ENCODE results near the gene FAM90A26.
A peak's percentile ranks its signal among the peaks of the same experiment; 100 is the strongest.
"Not testable (repeated sequence)": the region's sequence is repeated elsewhere in the genome, so short reads cannot be mapped to it uniquely, and the experiment has no call there.

FAM90A26 gene, protein sequence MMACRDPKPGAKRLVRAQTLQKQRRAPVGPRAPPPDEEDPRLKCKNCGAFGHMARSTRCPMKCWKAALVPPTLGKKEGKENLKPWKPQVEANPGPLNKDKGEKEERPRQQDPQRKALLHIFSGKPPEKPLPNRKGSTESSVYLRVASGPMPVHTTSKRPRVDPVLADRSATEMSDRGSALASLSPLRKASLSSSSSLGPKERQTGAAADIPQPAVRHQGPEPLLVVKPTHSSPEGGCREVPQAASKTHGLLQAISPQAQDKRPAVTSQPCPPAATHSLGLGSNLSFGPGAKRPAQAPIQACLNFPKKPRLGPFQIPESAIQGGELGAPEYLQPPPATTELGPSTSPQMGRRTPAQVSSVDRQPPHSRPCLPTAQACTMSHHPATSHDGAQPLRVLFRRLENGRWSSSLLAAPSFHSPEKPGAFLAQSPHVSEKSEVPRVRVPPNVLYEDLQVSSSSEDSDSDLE

DNA sequence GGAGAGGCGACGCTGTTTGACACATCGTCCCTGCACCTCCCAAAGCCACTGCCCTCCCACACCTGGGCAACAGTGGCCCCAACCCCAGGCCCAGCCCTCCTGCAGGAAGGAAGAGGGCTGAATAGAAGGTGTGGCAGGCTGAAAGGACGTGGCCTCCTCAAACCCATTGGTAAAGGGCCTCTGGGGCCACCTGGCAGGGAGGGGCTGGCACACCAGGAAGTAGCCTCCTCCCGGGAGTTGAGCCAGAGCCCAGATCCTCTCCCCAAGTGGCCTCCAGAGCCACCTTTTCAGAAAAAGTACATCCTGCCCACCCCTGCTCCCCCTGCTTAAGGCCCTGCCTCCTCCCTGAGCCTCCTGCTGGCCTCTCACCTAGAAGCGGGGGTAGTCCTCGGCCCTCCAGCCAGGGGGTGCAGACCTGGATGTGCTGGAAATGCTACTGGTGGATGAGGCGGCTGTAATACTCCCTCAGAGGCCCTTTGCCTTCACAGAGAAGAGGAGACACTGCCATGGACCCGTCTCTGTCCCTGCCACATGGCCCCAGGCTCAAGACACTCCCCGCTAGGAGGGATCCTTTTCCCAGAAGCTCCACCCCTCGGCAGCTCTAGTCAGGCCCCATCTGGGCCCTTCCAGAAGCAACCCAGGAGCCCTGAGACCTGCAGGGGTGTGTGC, at the start of gene FAM90A26:
TSS of gene FAM90A26 (plus strand) at position 619 of the 669 bp plus-strand sequence. CDS start 2,764 bp downstream, outside the sequence.
- not testable (repeated sequence) for DNase-seq

DNA sequence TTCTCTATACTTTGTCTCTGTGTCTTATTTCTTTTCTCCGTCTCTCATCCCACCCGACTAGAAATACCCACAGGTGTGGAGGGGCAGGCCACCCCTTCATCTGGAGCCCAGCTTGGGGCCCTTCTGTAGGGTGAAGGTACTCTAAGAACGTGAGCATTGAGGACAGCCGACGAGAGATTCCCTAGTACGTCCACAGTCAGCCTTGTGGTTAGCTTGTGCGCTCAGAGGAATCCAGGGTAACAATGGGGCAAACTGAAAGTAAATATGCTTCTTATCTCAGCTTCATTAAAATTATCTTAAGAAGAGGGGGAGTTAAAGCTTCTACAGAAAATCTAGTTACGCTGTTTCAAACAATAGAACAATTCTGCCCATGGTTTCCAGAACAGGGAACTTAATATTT, 47.5 kb upstream of the FAM90A26 start:
- not testable (repeated sequence) for DNase-seq

DNA sequence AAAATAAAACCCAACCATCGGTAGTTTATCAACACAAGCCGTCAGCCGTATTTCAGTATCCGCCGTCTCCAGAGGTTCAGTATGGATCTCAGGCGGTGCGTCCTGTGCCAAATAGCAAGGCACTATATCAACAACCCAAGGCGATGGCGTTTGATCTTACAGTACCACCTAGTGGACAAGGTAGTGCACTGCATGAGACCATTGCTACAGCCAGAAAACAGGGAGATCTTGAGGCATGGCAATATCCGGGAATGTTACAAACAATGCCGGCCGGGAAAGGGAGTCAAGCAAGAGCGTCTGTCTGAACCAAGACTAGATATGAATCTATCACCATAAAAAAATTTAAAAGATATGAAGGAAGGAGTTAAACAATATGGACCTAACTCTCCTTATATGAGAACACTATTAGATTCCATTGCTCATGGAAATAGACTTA, 46.6 kb upstream of the FAM90A26 start:
- not testable (repeated sequence) for DNase-seq

DNA sequence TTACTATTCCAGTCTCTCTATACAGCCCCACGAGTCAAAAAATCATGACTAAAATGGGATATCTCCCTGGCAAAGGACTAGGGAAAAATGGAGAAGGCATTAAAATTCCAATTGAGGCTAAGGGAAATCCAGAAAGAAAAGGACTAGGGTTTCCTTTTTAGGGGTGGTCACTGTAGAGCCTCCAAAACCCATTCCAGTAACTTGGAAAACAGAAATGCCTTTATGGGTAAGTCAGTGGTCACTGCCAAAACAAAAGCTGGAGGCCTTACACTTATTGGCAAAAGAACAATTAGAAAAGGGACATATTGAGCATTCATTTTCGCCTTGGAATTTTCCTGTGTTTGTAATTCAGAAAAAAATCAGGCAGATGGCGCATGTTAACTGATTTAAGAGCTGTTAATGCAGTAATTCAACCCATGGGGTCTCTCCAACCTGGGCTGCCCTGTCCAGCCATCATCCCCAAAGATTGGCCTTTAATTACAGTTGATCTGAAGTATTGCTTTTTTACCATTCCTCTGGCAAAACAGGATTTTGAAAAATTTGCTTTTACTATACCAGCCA, 44.5 kb upstream of the FAM90A26 start:
- not testable (repeated sequence) for DNase-seq

DNA sequence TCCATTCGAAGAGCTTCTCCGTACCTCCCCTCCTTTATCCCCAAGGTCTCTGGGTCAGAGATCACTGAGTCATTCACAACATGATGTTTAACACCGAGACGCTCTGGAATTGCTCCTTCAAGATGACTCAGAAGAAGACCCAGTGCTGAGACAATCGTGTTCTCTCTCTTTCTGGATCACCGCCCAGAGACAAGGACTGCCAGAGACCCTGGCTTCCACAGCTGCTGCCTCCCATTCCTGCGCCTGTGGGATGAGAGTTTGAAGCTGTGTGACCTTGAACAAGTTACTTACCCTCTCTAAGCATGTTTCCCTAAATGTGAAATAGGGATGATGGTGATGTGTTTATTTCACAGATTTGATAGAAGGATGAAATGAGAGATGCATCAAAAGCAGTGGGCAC, 38.8 kb upstream of the FAM90A26 start:
- not testable (repeated sequence) for DNase-seq

DNA sequence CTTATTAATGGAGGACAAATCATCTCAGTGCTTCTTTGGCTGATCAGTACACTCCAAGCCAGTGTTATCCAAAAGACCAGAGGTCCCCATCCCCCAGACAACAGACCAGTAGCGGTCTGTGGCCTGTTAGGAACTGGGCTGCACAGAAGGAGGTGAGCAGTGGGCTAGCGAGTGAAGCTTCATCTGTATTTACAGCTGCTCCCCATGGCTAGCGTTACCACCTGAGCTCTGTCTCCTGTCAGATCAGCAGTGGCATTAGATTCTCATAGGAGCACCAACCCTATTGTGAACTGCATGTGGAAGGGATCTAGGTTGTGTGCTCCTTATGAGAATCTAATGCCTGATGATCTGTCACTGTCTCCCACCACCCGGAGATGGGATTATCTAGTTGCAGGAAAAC, 37.4 kb upstream of the FAM90A26 start:
- DNase-seq, result not testable (repeated sequence)

DNA sequence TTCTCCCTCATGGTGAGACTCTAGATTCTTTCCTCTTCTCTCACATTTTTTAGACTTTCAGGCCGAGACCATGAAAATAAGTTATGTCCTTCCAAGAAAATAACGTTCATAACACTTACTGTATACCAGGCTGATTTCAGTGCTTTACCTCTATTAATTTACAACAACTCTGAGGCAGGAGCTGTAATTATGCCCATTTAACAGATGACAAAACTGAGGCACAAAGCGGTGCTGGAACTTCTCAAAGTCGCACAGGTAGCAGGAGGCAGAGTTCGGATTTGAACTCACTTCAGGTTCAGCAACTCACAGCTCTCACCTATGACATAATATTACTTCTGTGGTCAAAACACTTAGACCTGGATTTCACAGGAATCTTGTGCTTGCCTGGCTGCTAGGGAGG, 36.2 kb upstream of the FAM90A26 start:
- not testable (repeated sequence) for DNase-seq

DNA sequence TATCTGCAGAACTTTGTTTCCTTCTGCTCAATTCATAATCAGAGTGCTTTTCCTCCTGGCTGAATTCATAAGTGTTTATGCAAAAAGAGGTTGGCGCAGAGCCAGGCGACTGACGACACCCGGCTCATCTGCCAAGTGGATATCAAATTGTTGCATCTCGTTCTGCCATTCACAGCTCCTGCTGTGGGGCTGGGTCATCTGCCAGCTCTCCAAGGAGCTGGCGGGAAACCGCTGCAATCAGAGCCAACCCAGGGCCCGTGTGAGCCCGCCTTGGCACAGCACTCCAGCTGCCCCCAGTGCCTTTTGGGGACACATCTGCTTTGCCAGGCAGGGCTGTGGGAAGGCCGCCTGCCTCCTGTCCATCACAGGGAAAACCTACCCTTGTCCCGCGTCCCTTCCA, 35.7 kb upstream of the FAM90A26 start:
- DNase-seq, result not testable (repeated sequence)

DNA sequence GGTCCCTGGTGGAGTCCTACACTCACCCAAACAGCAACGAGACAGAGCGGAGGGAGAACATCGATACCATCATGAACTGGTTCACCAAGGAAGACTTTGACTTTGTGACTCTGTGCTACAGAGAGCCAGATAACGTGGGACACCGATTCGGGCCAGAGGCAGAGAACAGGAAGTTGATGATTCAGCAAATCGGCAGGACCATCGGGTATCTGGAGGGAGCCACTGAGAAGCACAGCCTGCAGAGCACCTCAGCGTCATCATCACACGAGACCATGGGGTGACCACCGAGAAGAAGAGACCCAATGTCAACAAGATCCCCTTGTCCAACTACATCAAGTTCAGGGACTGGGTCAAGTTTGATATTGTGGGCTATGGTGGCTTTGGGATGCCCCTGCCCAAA, 29.2 kb upstream of the FAM90A26 start:
- DNase-seq, result not testable (repeated sequence)

DNA sequence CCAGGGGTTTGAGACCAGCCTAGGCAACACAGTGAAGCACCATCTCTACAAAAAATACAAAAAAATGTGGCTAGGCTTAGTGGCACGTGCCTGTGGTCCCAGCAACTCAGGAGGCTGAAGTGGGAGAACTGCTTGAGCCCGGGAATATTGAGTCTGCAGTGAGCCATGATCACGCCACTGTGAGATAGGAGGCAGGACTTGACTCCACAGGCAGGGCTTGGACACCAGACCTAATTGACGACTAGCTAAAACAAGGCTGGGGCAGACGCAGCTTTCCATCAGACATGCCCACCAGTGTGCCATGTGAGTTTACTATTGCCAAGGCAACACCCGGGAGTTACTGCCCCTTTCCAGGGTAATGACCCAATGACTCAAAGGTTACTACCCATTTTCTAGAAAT, 27.4 kb upstream of the FAM90A26 start:
- DNase-seq, result not testable (repeated sequence)

DNA sequence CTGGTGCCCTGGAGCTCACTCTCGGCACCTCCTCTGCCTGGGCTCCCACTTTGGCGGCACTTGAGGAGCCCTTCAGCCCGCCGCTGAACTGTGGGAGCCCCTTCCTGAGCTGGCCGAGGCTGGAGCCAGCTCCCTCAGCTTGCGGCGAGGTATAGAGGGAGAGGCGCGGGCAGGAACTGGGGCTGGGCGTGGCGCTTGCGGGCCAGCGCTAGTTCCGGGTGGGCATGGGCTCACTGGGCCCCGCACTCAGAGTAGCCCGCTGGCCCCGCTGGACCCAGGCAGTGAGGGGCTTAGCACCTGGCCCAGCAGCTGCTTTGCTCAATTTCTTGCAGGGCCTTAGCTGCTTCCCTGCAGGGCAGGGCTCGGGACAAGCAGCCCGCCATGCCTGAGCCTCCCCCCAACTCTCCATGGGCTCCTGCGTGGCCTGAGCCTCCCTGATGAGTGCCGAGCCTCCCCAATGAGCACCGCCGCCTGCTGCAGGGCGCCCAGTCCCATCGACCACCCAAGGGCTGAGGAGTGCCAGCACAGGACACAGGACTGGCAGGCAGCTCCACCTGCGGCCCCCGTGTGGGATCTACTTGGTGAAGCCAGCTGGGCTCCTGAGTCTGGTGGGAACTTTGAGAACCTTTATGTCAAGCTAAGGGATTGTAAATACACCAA, 26.7 kb upstream of the FAM90A26 start:
- DNase-seq, result no peak

DNA sequence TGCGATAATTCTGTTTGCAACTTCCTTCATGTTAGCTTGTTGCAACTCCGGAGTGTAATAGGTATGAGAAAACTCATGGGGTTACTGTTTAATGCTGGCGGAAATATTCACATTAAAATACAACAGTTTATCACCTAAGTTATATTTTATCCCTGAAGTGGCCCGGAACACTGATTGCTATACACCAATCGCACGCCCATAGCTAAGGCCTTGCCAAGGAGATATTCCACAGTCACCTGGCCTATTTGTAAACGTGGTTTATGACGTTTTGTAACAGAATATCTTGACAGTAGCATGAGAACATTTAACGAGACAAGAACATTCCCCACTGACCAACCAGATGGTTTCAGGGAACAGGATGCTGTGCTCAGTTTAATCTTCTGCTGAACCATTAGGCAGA, 23.2 kb upstream of the FAM90A26 start:
- no peak for DNase-seq

DNA sequence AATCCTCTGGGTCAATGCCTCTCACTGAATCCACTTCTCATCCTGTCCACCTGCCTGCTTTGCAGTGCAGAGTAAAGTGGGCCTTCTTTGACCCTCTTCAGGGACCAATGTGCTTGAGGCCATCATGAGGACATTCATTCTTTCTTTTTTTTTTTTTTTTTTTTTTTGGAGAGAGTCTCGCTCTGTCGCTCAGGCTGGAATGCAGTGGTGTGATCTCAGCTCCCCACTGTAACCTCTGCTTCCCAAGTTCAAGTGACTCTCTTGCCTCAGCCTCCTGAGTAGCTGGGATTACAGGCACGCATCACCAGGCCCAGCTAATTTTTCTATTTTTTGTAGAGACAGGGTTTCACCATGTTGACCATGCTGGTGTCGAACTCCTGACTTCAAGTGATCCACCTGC, 22.8 kb upstream of the FAM90A26 start:
- DNase-seq, result not testable (repeated sequence)

DNA sequence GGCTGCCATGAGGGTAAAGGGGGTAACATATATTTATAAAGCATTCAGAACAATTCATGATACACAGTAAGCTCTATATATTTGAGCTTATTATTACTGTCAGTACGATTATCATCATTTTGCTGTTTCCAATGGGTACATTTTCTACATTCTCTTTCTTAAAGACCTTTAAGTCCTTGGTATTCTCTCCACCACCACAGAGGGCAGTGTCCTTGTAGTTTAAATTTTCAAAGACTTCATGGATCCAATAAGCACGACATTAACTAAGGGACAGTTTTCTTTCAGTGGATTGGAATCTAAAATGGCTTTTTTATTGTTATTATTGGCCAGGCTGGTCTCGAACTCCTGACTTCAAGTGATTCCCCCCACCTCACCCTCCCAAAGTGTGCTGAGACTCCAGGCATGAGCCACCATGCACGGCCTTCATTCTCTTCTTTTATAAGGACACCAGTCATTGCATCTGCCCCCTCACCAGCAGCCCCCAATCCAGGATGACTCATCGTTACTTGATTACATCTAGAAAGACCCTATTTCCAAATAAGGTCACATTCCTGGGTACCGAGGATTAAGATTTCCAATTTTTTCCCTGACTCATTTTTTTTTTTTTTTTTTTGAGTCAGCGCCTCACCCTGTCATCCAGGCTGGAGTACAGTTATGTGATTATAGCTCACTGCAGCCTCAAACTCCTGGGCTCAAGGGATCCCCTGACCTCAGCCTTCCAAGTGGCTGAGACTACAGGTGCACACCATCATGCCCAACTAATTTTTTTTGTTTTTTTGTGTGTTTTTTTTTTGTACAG, 21.4 kb upstream of the FAM90A26 start:
- DNase-seq, result not testable (repeated sequence)

DNA sequence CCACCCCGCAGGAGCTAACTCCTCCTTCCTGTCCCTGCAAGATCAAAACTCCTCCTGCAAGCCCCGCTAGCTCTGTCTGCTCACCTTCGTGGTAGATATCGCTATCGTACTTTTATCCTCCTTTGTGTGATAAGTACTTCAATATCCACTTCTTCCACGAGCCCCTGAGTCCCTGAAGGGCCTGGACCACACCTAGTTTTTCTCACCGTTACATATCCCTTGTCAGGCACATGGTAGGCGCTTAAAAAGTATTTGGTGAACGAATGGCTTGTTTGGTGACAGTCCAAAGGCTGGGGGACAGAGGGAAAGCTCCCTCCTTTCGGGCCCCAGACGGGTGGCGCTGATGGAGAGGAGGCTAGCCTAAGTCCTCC, 18.4 kb upstream of the FAM90A26 start:
- not testable (repeated sequence) for DNase-seq

DNA sequence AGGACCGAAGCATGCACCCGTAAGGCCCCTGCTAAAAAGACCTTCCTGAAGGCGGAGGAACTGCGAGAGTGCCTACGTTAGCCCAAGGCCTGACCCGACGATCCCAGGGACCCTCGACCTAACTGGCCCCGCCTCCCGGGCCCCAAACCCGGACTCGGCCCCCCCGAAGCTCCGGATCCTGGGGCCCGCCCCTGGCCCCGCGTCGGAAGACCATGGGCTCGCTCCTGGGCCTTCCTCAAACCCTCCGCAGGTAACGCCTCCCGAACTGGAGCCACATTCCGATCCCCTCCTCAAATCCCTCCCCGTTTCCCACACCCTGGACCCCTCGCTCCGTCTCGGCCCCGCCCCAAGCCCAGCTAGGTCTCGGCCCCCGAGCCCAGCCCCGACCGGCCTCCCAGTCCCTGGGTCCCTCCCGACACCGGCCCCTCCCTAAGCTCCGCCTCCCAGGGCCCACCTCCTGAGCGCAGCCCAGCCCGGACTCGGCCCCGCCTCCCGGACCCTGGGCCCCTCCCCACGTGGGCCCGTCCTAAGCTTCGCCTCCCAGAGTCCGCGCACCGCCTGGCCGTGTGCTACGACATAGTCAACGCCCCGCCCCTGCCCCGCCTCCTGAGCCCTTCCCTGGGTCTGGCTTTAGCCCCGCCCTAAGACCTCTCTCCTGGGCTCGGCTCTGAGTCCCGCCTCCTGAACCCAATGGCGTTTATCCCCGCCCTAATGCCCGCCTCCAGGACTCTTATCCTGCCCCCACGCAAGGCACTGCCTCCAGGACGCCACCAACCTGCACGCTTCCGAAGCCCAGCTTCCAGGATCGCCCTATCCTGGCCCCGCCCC, 17.8 kb upstream of the FAM90A26 start:
- peak; percentile 91 for DNase-seq

DNA sequence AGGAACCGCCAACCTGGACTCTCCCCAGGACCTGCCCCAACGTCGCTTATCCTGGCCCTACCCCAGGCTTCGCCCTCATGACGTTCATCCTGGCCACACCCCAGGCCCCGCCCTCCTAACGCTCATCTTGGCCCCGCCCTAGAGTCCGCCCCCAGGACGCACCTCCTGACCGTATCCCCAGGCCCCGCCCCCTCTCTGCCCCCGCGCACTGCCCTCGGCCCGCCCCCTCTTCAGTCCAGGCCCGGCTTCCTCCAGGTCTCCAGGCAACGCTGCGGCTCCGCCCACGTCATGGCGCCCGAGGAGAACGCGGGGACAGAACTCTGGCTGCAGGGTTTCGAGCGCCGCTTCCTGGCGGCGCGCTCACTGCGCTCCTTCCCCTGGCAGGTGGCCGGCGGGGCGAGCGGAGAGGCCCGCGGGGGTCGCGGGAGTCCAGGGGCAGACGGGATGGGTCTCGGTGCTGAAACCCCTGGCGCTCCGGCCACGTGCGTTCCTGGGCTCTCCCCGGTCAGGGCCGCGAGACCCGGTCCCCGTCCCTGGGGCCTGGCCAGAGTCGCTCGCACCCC, 17.1 kb upstream of the FAM90A26 start:
- DNase-seq, result peak; percentile 99

DNA sequence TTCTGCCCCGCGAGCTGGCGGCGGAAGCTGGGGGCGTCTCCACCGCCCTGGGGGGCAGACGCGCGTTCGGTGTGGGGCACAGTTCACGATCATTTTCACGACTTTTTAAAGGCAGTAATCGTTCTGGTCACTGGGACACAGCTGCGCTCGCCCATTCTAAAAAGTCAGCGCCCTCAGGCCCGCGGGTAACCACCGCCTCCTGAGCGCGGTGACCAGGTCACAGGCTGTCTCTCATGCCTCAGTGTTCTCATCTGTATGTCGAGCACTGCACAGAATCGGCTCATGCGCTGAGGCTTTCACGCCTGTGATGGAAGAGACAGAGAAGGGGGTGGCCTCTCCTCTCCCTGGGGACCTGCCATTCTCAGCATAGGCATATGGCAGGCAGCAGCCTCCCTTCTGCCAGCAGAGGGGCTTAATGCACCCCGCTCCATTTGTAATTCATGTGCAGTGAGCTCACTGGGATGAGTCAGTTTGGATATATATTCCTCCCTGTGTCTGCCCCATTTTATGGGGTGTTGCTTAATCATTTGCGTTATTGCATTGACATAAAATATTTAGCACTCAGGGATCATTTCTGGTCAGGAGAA, 16.5 kb upstream of the FAM90A26 start:
- not testable (repeated sequence) for DNase-seq

DNA sequence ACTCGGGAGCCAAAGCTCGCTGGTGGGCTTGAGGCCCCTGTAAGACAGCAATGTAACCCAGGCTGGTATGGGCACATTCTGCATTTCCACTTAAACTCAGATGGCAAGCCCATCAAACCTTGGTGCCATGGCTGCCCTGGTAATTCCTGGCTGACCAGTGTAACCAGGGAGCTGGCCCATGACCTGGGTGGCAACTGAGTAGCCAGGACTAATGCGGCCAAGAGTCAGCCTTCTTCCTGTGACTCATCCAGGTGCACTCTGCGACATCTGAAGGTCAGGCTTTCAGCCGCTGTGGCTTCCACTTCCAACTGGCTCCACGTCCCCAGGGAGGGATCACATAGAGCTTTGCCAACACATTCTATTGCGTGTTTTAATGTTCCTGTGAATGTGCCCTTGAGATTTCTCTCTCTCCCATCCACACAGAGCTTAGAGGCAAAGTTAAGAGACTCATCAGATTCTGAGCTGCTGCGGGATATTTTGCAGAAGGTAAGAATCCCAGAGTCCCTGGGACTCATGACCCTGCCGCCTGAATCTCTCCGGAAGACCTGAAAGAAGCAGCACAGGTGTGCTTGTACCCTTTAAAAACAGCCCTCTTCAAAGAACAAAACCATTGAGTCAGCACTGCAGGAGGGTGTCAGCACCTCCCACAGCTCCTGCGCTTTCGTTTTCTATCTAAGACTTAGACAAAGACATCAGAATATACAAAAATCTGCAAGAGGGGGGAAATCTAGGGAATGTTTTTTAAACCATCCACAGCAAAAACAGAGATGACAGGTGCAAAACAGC, 14.9 kb upstream of the FAM90A26 start:
- not testable (repeated sequence) for DNase-seq

DNA sequence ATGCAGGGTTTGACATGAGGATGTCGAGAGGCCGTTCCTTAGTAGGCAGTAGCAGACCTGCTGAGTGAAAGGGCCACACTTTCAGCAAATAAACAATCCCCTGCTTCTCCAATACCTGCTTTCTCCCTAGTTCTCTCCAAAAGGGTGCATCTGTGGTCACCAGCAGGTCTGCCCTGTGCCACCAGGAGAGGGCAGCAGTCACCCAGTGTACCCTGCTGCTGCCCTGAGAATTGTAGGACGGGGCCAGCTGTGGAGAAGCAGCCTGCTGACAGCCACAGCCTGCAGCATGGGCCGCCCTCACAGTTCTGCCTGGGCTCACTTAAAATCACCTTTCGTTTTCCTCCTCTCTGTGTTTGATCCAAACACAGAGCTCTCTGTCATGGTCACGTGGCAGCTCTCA, 11.8 kb upstream of the FAM90A26 start:
- not testable (repeated sequence) for DNase-seq
